Measurements from ENCODE around the gene ATP8B2.

Gene ATP8B2

DNA sequence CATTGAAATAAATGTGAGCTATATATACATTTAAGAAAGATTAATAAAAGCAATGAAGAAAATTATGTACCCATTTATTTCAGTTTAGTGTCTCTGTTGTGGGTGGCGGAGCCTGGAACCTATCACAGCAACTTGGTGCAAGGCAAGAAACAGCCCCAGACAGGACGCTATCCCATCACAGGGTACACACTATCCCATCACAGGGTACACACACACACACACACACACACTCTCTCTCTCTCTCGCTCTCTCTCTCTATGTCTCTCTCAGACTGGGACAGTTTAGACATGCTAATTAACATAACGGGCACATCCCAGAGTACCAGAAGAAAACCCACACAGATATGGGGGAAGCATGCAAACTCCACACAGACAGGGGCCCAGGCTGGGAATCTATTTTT is 73.4 kb downstream of the ATP8B2 start:
- DNase-seq (ENCODE audit: low spot score) = no peak

DNA sequence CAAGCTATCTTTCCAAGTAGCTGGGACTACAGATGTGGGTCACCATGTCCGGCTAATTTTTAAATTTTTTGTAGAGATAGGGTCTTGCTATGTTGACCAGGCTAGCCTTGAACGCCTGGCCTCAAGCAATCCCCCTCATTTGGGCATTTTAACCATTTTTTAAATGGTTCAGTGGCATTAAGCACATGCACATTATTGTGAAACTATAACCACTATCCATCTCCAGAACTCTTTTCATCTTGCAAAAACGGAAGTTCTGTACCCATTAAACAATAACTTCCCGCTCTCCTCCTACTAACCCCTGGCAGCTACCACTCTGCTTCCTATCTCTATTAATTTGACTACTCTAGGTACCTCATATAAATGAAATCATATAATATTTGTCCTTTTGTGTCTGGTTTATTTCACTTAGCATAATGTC is 75.1 kb downstream of the ATP8B2 start:
- no peak for DNase-seq (ENCODE audit: low spot score)
